Ishikawa (cell line): ENCODE data around the gene SLC28A1.

Experiments
- CEBPB ChIP-seq: IDR thresholded peaks from 2 replicates; pipeline ENCODE4 v1.6.1; 2012
- CREB1 ChIP-seq: IDR thresholded peaks from 2 replicates; pipeline ENCODE4 v1.6.1; 2012; ENCODE audit warnings: low read depth
- EGR1 ChIP-seq: IDR thresholded peaks from 2 replicates; pipeline ENCODE4 v1.6.1; 2012
- EP300 ChIP-seq: IDR thresholded peaks from 2 replicates; pipeline ENCODE4 v1.6.1; 2012; ENCODE audit warnings: borderline replicate concordance
- FOXM1 ChIP-seq: IDR thresholded peaks from 2 replicates; pipeline ENCODE4 v1.6.1; 2012; ENCODE audit warnings: low read depth, borderline replicate concordance
- MAX ChIP-seq: IDR thresholded peaks from 2 replicates; pipeline ENCODE4 v1.6.1; 2012
- NFIC ChIP-seq: IDR thresholded peaks from 2 replicates; pipeline ENCODE4 v1.6.1; 2012
- RAD21 ChIP-seq: IDR thresholded peaks from 2 replicates; pipeline ENCODE4 v1.6.1; 2012; ENCODE audit warnings: low read depth
- REST ChIP-seq: IDR thresholded peaks from 2 replicates; pipeline ENCODE4 v1.6.1; 2012; ENCODE audit warnings: low read depth, mild to moderate bottlenecking
- TAF1 ChIP-seq: IDR thresholded peaks from 2 replicates; pipeline ENCODE4 v1.6.1; 2012; ENCODE audit warnings: low read depth, mild to moderate bottlenecking
- TCF12 ChIP-seq: IDR thresholded peaks from 2 replicates; pipeline ENCODE4 v1.6.1; 2012; ENCODE audit warnings: low read depth
- TEAD4 ChIP-seq: IDR thresholded peaks from 2 replicates; pipeline ENCODE4 v1.6.1; 2012
- USF1 ChIP-seq: IDR thresholded peaks from 2 replicates; pipeline ENCODE4 v1.6.1; 2012
- YY1 ChIP-seq: IDR thresholded peaks from 2 replicates; pipeline ENCODE4 v1.6.1; 2012; ENCODE audit warnings: low read depth
- ZBTB7A ChIP-seq: IDR thresholded peaks from 2 replicates; pipeline ENCODE4 v1.6.1; 2012; ENCODE audit warnings: low read depth

SLC28A1 gene

GRCh38 chr15:84944861-84945260 lies 60.4 kb downstream of the SLC28A1 start:
- TF ChIP-seq TEAD4 (no peak), RAD21 (no peak), NFIC (no peak), EGR1 (no peak), FOXM1 (no peak), CEBPB (no peak), USF1 (no peak)

- no peak for TF ChIP-seq TAF1
- no peak for TF ChIP-seq REST
- no peak for TF ChIP-seq RAD21
- no peak for TF ChIP-seq USF1
- no peak for TF ChIP-seq EP300
- TF ChIP-seq TEAD4, result no peak
- no peak for TF ChIP-seq EGR1
- TF ChIP-seq ZBTB7A, result no peak
- TF ChIP-seq NFIC, result no peak
- no peak for TF ChIP-seq CREB1
- no peak for TF ChIP-seq CEBPB
- TF ChIP-seq TCF12, result no peak
- TF ChIP-seq FOXM1, result no peak
- no peak for TF ChIP-seq YY1
- TF ChIP-seq MAX, result no peak
These were observed 62.5 kb downstream of the SLC28A1 start for GRCh38 chr15:84946772-84947489.

GRCh38 chr15:84947947-84948830 lies 63.7 kb downstream of the SLC28A1 start:
- TF ChIP-seq TAF1 (no peak), MAX (no peak), CREB1 (no peak), CEBPB (no peak), REST (no peak), FOXM1 (no peak), NFIC (no peak; the same call in 1 of the 2 replicates), RAD21 (no peak), TCF12 (no peak), ZBTB7A (no peak), TEAD4 (no peak), EGR1 (no peak), USF1 (no peak), YY1 (no peak), EP300 (no peak)

- TF ChIP-seq MAX, result no peak
- TF ChIP-seq YY1, result no peak
- no peak for TF ChIP-seq TEAD4
- TF ChIP-seq TCF12, result no peak
- no peak for TF ChIP-seq CEBPB
- TF ChIP-seq CREB1, result no peak
- no peak for TF ChIP-seq FOXM1
These were observed 64.6 kb downstream of the SLC28A1 start for GRCh38 chr15:84949043-84949442.
